NCI-H187 (cell line): ENCODE data around the gene BCR.

Experiments
- DNase-seq, 2 experiments: peaks; one replicate each; lab custom pipeline; 2025; lab: John Stamatoyannopoulos, UW

The BCR gene

GRCh38 chr22:23262518-23263332 lies 82.4 kb downstream of the BCR start:
- no peak for DNase-seq

DNA sequence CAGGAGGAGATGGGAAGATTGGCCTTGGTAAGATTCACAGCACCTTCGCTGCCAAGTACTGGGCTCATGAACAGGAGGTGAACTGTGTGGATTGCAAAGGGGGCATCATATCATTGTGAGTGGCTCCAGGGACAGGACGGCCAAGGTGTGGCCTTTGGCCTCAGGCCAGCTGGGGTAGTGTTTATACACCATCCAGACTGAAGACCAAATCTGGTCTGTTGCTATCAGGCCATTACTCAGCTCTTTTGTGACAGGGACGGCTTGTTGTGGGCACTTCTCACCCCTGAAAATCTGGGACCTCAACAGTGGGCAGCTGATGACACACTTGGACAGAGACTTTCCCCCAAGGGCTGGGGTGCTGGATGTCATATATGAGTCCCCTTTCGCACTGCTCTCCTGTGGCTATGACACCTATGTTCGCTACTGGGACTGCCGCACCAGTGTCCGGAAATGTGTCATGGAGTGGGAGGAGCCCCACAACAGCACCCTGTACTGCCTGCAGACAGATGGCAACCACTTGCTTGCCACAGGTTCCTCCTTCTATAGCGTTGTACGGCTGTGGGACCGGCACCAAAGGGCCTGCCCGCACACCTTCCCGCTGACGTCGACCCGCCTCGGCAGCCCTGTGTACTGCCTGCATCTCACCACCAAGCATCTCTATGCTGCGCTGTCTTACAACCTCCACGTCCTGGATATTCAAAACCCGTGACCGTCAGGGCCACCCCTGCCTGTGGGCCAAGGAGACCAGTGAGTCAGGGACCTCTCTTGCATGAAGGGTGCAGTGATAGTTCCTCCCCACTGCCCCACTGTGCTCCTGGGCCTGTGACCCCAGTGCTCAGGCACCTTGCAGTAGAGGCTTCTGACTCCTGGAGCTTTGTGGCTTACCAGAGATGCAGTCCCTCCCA lies 83.6 kb downstream of the BCR start:
- DNase-seq, result no peak

GRCh38 chr22:23264610-23265367 lies 84.5 kb downstream of the BCR start:
- no peak for DNase-seq

GRCh38 chr22:23265368-23265700 lies 85.0 kb downstream of the BCR start:
- DNase-seq, result no peak

- no peak for DNase-seq
These were observed 86.5 kb downstream of the BCR start for GRCh38 chr22:23266780-23267179.

- no peak for DNase-seq
These were observed 87.1 kb downstream of the BCR start for GRCh38 chr22:23267226-23268043.

DNA sequence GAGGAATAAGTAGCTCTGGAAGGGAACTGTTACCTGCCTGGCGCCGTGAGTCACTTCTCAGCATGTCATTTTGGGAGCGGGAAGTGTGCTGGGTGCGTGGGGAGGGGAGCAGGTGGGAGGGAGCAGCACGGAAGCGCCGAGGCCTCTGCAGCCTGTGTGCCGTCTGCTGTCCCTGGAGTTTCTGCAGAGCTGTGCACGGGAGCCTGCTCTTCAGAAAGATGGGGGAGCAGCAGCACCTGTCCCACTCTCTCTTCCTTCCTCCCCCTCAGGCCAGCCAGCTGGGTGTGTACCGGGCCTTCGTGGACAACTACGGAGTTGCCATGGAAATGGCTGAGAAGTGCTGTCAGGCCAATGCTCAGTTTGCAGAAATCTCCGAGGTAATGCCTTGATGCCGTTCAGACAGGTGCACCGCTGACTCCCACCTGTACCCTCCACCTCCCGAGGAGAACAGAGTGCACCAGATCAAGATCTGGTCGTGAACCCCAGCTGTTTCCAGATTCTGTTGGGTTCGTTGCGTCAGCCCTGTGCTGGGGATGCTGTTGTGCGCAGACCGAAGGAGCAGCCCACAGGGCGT lies 87.9 kb downstream of the BCR start:
- no peak for DNase-seq

GRCh38 chr22:23268877-23269276 lies 88.6 kb downstream of the BCR start:
- no peak for DNase-seq

DNA sequence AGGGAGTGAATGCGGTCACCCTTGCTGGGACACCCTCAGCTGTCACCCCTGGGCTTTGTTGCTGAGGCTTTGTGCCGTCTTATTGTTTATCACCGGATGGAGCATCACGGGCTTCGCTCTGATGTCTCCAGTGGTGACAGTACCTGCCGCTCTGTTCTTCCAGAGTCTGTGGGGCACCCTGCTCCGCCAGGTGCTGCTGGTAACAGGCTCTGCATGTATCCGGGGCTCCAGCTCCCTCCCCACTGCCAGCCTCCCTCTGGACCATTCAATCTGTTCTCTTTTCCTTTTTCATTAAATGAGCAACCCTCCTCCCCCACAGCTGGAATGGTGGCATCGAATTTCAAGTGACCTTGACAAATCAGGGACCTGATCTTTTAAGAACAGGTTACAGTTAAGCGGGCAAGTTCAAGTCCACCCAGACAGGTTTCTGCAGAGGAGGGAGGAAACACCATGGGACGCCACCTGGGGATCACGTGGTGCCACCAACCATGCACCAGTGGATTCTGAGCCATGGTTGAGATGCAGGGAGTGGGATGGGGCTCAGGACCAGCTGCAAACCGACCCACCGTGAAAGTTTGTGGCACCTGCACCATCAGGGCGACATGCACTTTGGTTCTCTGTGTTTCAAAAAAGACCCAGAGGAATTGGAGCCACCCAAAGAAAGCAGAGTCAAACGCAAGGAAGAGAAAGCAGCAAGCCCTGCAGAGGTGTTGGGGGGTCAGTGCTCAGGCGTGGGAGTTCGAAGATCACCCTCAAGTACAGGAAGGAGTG lies 89.3 kb downstream of the BCR start:
- DNase-seq, result no peak

DNA sequence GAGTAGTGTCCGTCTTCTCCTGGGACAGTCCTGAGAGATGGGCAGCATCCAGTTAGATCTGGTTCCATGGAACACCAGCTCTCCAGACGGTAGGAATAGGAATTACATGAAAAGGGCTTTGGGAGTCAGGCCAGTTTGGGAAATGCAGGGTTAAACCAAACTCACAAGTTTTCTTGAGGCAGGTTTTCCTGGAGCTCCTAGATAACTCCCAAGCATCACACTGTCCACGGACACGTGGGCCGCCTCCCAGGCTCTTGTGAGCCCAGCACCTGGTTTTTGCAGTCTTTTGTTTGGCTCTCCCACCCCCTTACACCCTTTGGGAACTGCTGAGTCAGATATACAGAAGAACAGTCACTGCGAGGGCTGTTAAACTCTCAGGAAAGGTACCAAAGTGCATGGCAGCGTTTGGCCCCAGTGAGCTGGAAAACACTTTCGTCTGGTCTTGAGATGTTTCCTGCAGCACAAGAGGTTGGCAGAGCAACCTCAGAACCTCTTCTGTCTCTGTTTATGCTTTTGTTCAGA lies 90.0 kb downstream of the BCR start:
- no peak for DNase-seq

GRCh38 chr22:23270798-23271596 lies 90.7 kb downstream of the BCR start:
- no peak for DNase-seq

- DNase-seq, result no peak
These were observed 91.2 kb downstream of the BCR start for GRCh38 chr22:23271597-23271908.

GRCh38 chr22:23272371-23272770 lies 92.1 kb downstream of the BCR start:
- DNase-seq, result no peak

- DNase-seq, result no peak
These were observed 92.5 kb downstream of the BCR start for GRCh38 chr22:23272834-23273233.

DNA sequence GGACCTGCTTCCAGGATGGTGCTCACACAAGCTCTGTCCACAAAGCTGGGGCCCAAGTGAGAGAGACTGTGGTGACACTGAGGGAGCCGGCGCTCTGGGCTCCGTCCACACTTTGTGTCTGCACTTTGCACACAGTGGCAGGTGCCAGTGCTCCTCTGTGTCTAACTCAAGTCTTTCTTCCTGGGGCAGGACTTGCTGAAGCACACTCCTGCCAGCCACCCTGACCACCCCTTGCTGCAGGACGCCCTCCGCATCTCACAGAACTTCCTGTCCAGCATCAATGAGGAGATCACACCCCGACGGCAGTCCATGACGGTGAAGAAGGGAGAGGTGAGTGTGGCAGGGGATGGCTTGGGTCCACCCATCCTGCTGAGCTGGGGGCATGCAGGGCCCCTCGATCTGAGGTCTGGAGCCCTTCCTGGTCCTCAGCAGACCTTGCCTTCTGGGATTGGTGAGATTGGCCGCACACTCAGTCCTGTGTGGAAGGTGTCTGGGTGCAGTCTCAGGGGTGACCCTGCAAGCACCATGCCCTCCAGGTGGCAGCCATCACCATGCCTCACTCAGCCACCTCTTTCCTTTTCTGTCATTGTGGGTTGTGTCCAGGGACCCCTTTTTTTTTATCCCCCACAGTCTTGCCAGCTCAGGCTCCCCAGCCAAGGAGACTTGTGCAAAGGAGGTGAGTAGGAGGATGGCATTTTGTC lies 93.3 kb downstream of the BCR start:
- DNase-seq, result no peak

DNA sequence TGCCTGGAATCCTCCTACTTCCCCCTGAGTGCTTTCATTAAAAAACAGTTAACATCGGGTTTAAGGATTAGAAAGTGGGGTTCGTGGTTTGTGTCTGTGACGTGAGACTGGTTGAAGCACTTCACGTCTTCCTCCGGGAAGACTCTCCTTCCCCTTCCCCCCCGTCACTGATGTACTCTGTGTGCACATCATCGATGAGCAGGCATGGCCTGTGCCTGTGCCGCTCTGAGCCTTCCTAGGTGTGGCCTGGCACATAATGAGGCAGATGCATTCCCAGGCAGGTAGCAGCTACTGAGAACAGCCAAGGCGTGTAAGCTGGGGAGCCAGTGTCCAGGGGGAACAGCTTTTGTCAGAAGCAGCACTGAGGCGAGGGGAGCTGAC lies 93.8 kb downstream of the BCR start:
- DNase-seq, result no peak

DNA sequence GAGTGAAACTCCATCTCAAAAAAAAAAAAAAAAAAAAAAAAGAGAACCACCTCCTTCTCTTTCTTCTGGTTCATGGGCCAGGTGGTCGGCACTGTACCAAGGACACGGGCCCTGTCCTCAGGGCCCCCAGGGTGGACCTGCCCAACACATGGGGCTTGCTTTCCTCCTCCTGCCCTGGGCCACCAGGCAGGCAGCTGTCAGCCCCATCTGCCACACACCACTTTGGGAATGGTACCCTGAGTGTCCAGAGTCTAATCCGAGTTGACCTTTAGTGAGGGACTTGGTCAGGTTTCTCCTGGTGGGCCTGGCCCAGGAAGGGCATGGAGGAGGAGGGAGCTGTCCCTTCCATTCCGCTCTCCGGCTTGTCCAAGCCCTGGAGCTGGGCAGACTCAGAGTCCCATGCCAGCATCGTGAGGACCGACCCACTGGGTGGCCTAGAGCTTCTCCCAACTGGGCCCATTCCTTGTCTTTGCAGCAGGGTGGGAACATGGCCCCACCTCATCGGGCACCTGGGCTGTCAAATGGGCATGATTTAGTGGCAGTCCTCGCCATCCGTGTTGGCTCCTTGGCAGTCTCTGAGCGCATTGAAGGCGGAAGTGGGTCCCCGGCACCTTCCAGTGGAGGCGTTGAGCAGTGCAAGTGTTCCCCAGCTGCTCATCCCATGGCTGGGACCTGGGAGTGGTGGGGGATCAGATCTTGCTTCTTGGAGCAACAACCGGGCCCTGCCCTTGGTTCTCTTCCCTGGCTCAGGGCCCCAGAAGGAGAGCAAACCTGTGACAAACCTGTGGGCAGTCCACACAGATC lies 94.8 kb downstream of the BCR start:
- DNase-seq, result no peak

- no peak for DNase-seq
These were observed 95.4 kb downstream of the BCR start for GRCh38 chr22:23275751-23276150.
